ENCODE results near the gene PXDC1. TPM values are rescaled to one million over a fixed set of nuclear protein-coding genes. Genes with fewer than 3 reads are reported as not detected.

Gene PXDC1
- total RNA-seq, 2 experiments from 2014 or later: 0.13 TPM; not detected in 1

DNA sequence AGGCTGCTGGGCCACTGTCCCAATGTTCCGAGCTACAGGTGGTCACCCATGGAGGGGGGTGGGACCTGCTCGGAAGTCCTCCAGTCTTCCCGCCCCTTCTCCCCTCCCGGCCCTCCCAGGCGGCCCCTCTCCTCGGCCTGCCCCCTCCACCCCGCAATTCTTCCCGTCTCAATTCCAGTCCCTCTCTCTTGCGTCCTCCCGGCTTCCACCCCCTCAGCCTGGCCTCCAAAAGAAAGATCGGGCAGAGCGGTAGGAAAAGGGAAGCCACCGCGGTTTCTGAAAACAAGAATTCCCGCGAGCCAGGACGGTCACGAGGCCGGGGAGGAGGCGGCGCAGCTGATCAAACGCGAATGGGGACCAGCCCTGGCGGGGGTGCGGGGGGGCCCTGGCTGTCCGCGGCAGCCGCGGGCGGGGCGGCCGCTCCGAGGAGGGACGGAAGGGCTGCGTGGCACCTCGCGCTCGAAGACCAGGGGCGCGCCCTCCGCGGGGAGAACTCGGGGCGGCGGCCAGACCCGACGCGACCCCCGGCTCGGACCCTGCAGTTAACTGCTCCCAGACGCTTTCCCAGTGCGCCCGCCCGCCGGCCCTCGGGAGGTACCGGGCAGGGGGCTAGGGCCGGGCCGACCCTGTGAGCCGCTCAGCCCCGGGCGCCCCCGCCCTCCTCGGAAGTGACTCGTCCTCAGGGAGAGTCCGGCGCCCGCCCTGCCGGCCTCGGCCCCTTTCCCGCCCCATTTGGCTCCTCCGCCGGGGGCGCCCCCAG lies 1.0 kb downstream of the PXDC1 start:
- ChIA-PET CTCF (interaction anchor here (0.8 to 1.2 kb wide), 2 partner anchors 137 to 258 kb away, joined by 3 to 4 read pairs; no protein-coding TSS in a partner anchor), POLR2A (no interaction called here)

- CTCF ChIA-PET: interaction anchor here (0.8 to 1.8 kb wide), 4 partner anchors 138 to 258 kb away, joined by 3 to 6 read pairs (median 4); no protein-coding TSS in a partner anchor
- POLR2A ChIA-PET: no interaction called here
Measured at GRCh38 chr6:3749977-3750316, 1.6 kb downstream of the PXDC1 start.

- CTCF ChIA-PET: interaction anchor here (0.8 to 1.8 kb wide), 7 partner anchors 16 to 259 kb away, joined by 3 to 10 read pairs (median 5); no protein-coding TSS in a partner anchor
- POLR2A ChIA-PET: no interaction called here
Measured at GRCh38 chr6:3749067-3749841, 2.3 kb downstream of the PXDC1 start.

- CTCF ChIA-PET: interaction anchor here (0.8 to 1.8 kb wide), 8 partner anchors 16 to 243 kb away, joined by 3 to 10 read pairs (median 4); no protein-coding TSS in a partner anchor
- POLR2A ChIA-PET: no interaction called here
Measured at GRCh38 chr6:3748208-3749066, 3.1 kb downstream of the PXDC1 start.

- ChIA-PET POLR2A (interaction anchor here (0.6 kb wide), 1 partner anchor 132 kb away, joined by 3 read pairs; no protein-coding TSS in a partner anchor), CTCF (interaction anchor here (1.9 kb wide), 1 partner anchor 231 kb away, joined by 6 read pairs; no protein-coding TSS in a partner anchor)
Measured at GRCh38 chr6:3747100-3747737, 4.3 kb downstream of the PXDC1 start.

DNA sequence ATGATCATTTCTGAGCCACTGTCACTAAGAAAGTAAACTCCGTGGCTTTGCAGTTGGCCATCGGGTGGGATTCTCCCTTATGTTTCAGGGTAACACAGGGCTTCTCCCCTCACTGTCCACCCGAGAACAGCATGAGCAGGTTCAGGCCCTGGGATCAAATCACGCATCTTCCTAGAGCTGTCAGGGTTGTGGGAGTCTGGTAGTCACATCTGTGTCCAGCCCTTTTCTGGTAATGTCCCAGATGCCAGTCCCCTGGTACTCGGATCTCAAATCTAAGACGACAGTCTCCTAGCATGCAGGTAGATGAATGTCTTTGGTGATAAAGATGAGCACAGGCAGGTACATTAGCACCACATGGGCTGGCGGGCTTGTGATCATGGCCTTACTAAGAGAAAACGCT lies 4.8 kb downstream of the PXDC1 start:
- POLR2A ChIA-PET: interaction anchor here (0.6 kb wide), 1 partner anchor 133 kb away, joined by 3 read pairs; no protein-coding TSS in a partner anchor
- CTCF ChIA-PET: interaction anchor here (1.5 to 1.9 kb wide), 2 partner anchors 102 to 231 kb away, joined by 4 to 6 read pairs; no protein-coding TSS in a partner anchor

DNA sequence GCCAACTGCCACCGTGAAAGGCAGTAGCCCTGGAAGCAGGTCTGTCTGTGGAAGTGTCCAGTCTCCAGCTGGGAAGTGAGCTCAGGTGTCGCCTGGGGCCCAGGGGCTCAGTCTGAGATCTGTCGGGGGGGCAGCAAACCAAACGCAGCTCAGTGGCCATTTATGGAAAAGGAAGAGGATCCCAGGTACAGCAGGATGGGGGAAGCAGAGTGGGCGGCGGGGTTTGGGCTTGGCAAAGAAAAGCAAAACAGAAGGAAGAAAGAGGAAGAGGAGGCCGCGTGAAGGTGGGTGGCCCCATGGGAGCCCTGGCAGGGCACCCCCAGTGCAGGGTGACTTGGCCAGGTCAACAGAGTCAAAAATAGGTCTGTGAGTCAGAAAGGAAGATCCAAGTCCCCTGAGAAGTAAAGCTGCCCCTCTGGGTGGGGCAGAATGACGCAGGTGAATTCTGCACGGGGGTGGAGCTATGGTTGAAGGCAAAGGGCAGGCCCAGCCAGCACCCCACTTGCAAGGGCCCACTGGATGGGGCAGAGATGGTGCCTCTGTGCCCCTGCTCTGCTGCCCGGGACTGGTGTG lies 5.3 kb downstream of the PXDC1 start:
- CTCF ChIA-PET: interaction anchor here (1.1 to 2.4 kb wide), 4 partner anchors 102 to 232 kb away, joined by 4 to 12 read pairs (median 6); no protein-coding TSS in a partner anchor
- POLR2A ChIA-PET: no interaction called here

- ChIA-PET CTCF (interaction anchor here (1.1 to 2.4 kb wide), 4 partner anchors 103 to 232 kb away, joined by 4 to 12 read pairs (median 6); no protein-coding TSS in a partner anchor), POLR2A (no interaction called here)
Measured at GRCh38 chr6:3745566-3746118, 5.9 kb downstream of the PXDC1 start.

DNA sequence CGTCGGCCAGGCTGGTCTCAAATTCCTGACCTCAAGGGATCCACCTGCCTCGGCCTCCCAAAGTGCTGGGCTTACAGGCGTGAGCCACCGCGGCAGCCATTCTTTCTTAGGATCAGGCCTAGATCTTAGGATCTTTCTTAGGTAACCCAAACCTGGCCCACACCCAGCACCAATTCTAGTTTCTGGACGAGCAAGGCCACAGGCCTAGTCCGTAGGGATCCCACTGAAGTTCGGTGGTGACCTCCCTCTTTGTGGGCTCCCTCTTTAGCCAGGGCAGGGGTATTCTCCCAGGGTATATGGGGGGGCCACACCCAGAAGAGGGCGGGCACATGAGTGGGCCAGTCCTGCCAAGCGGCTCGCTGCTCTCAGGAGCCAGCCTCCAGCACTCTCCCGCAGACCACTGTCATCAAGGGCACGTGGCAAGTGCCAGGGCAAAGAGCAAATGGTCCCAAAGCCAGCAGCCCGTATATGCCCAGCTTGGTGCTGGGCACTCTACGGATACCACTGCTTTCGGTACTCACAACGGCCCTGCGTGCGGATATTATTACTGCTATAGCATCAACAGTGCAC lies 6.5 kb downstream of the PXDC1 start:
- ChIA-PET CTCF (interaction anchor here (1.4 to 2.4 kb wide), 4 partner anchors 104 to 246 kb away, joined by 3 to 12 read pairs (median 5); no protein-coding TSS in a partner anchor), POLR2A (no interaction called here)

- POLR2A ChIA-PET: no interaction called here
- CTCF ChIA-PET: interaction anchor here (1.4 to 2.4 kb wide), 3 partner anchors 189 to 246 kb away, joined by 3 to 12 read pairs (median 12); no protein-coding TSS in a partner anchor
Measured at GRCh38 chr6:3744211-3744900, 7.2 kb downstream of the PXDC1 start.

- ChIA-PET POLR2A (no interaction called here), CTCF (interaction anchor here (0.9 to 2.2 kb wide), 7 partner anchors 190 to 464 kb away, joined by 3 to 12 read pairs (median 4); no protein-coding TSS in a partner anchor)
Measured at GRCh38 chr6:3743541-3743940, 8.0 kb downstream of the PXDC1 start.

GRCh38 chr6:3742426-3743344 lies 8.8 kb downstream of the PXDC1 start:
- CTCF ChIA-PET: interaction anchor here (0.9 to 2.2 kb wide), 14 partner anchors 104 to 467 kb away, joined by 3 to 12 read pairs (median 3); no protein-coding TSS in a partner anchor
- POLR2A ChIA-PET: no interaction called here

DNA sequence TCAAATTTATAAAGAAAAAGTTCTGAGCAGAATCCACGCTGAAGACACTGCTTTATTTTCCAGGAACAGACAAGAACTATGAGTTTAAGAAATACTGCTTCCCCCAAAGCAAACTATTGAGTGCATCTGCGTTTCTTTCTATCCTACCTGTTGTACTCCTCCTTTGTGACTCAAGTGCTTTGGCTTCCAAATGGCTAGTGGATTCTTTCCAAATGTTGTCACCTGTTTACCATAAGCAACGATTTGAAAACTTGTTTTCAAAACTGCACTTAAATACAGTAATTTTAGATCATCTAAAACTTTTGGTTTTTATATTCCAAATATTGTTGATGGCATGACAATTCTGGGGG lies 9.5 kb downstream of the PXDC1 start:
- POLR2A ChIA-PET: no interaction called here
- CTCF ChIA-PET: interaction anchor here (1.2 to 2.2 kb wide), 4 partner anchors 10 to 236 kb away, joined by 3 to 12 read pairs (median 4); no protein-coding TSS in a partner anchor

DNA sequence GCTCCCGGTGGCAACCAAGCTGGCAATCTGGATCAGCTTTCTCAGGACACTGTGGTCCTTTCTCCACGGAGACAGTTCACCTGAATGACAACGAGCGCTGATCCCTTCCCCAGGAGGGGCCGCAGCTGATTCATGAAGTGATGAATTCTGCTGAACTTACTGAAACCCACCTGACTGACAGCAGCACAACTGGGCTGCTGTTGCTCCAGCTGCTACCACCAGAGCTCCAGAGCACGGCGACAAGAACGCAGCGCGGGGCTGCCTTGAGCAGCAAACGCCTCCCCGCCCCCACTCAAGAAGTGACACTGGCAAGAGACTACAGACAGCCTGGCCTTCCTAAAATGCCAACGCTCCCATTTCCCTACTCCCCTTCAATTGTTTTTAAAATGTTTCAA lies 10.0 kb downstream of the PXDC1 start:
- POLR2A ChIA-PET: interaction anchor here (0.9 kb wide), 1 partner anchor 237 kb away, joined by 3 read pairs; no protein-coding TSS in a partner anchor

More for the DNA sequence above, 10.0 kb downstream of the PXDC1 start:
- CTCF ChIA-PET: interaction anchor here (0.8 to 2.0 kb wide), 6 partner anchors 9 to 249 kb away, joined by 3 to 7 read pairs (median 4); no protein-coding TSS in a partner anchor

All from activated CD8-positive, alpha-beta memory T cell treated with anti-CD3 and anti-CD28 coated beads for 36 hours (primary cell).